Measurements from ENCODE around the gene SHLD2. TPM values are rescaled to one million over a fixed set of nuclear protein-coding genes. Genes with fewer than 3 reads are reported as not detected.
"Not testable (repeated sequence)": the region's sequence is repeated elsewhere in the genome, so short reads cannot be mapped to it uniquely, and the experiment has no call there.

Gene SHLD2
- total and polyA plus RNA-seq, 7 donors, result 7.9 to 25.7 (median 13.9) TPM

GRCh38 chr10:87163414-87163813 is 68.4 kb downstream of the SHLD2 start:
- ATAC-seq; H3K27me3 ChIP-seq (ENCODE audit: insufficient read depth in 3 of 3, low read length in 2 of 3); H3K4me1 ChIP-seq; H3K9me3 ChIP-seq; intact Hi-C loops (cut with DNase I); DNase-seq; H3K4me3 ChIP-seq; H3K36me3 ChIP-seq (ENCODE audit: insufficient read depth in 1 of 2, low read depth in 1 of 2); H3K27ac ChIP-seq: not testable (repeated sequence)
- WGBS, 3 donors, result 93 to 100% (median 98%) methylated on average over 1 of the region's 2 CpGs

DNA sequence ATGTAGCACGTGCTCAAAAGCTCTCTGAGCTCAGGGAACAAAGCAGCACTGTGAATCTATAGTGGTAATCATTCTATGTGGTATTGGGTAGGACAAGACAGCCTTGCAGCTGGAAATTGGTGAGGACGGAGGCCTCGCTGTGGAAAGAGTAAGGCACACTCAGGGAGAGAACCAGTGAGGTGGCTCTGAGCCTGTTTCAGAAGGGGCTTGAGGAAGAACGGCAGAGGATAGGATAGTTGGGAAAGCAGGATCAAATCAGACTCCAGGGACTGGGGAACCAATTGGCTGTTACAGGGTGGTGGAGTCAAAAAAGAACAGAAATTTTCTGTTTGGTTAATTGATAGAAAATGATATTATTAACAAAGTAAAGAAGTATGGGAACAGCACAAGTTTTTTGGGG is 74.9 kb downstream of the SHLD2 start:
- H3K4me3 ChIP-seq; H3K27ac ChIP-seq; H3K27me3 ChIP-seq (ENCODE audit: insufficient read depth in 3 of 3, low read length in 2 of 3); H3K4me1 ChIP-seq; ATAC-seq; intact Hi-C loops (cut with DNase I); H3K9me3 ChIP-seq; DNase-seq: not testable (repeated sequence)
- H3K36me3 ChIP-seq (ENCODE audit: insufficient read depth in 1 of 2, low read depth in 1 of 2), result peaks cover 0 to 20% of the 10 kb centered on the region in 2 donors
- 67 to 90% (median 68%) methylated on average over 3 to 4 of the region's 4 CpGs for WGBS, 3 donors

DNA sequence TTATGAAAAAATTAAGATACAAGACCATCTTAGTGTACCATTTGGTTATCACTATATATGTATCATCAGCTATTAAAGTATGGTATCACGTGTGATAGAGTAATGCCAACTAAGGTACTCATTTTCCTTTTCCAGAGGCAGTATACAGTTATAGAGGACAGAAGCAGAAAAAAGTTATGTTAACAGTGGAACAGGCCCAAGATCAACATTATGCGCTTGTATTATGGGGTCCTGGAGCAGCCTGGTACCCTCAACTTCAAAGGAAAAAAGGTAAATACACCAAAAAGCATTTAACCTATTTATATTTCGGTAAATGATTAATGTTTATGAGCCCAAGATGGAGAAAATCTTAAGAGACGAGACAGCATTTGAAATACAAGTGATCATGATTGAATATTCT is 75.7 kb downstream of the SHLD2 start:
- ATAC-seq; H3K4me1 ChIP-seq; intact Hi-C loops (cut with DNase I); H3K27ac ChIP-seq; H3K4me3 ChIP-seq; H3K9me3 ChIP-seq; H3K27me3 ChIP-seq (ENCODE audit: insufficient read depth in 3 of 3, low read length in 2 of 3); DNase-seq: not testable (repeated sequence)
- 90 to 94% (median 90%) methylated on average over 1 of the region's 4 CpGs for WGBS, 3 donors
- H3K36me3 ChIP-seq (ENCODE audit: insufficient read depth in 1 of 2, low read depth in 1 of 2), result peaks cover 0 to 20% of the 10 kb centered on the region in 2 donors

DNA sequence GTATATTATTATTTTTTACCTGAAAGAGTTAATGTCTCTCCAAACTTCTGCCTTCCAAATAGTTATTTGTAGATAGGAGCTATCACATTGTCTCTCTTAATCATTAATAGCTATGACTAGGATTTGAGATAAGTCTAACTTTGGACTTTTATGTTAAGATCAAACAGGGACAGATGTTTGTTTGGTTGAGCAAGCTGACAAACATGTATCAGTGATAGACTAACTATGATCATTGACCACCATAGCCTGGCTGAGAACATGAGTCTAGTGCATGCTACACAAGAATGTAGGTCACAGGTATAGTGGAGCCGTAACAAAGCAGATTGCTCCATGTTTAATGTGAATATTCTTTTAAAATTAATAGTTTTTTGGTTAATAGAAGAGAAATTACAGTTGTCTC is 76.7 kb downstream of the SHLD2 start:
- H3K9me3 ChIP-seq; H3K4me3 ChIP-seq; H3K4me1 ChIP-seq; H3K27me3 ChIP-seq (ENCODE audit: insufficient read depth in 3 of 3, low read length in 2 of 3); H3K27ac ChIP-seq; ATAC-seq; DNase-seq; intact Hi-C loops (cut with DNase I): not testable (repeated sequence)
- H3K36me3 ChIP-seq (ENCODE audit: insufficient read depth in 1 of 2, low read depth in 1 of 2), result peaks cover 0 to 20% of the 10 kb centered on the region in 2 donors
- WGBS, 3 donors, result 0 to 47% (median 44%) methylated on average over 1 of the region's 1 CpG

DNA sequence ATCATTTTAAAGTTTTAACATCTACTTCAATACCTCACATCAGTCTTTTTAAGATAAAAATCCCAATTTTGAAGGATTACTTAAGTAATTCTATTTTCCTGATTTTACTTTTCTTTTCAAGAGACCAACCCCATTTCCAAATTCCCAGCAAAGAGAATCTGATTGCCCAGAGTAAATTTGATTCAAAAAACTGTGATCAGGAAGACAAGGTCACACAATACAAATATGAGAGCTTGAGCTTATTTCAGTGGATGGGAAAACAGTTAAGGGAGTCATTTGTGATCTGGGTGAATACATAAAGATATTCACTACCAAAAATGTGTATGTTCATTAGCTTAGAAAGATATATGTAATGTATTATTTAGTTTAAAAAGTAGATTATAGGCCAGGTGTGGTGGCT is 77.2 kb downstream of the SHLD2 start:
- H3K4me1 ChIP-seq; ATAC-seq; H3K27me3 ChIP-seq (ENCODE audit: insufficient read depth in 3 of 3, low read length in 2 of 3); H3K27ac ChIP-seq; H3K4me3 ChIP-seq; intact Hi-C loops (cut with DNase I); H3K9me3 ChIP-seq; DNase-seq: not testable (repeated sequence)
- peaks cover 0 to 20% of the 10 kb centered on the region in 2 donors for H3K36me3 ChIP-seq (ENCODE audit: insufficient read depth in 1 of 2, low read depth in 1 of 2)

- DNase-seq; H3K4me3 ChIP-seq; ATAC-seq; H3K9me3 ChIP-seq; intact Hi-C loops (cut with DNase I); H3K36me3 ChIP-seq (ENCODE audit: insufficient read depth in 1 of 2, low read depth in 1 of 2); H3K27ac ChIP-seq; H3K4me1 ChIP-seq; H3K27me3 ChIP-seq (ENCODE audit: insufficient read depth in 3 of 3, low read length in 2 of 3): not testable (repeated sequence)
- 83 to 100% (median 96%) methylated on average over 1 to 3 of the region's 3 CpGs for WGBS, 3 donors
These were observed 82.6 kb downstream of the SHLD2 start for GRCh38 chr10:87177587-87177986.

- ATAC-seq; intact Hi-C loops (cut with DNase I); H3K4me3 ChIP-seq; DNase-seq; H3K9me3 ChIP-seq; H3K4me1 ChIP-seq; H3K27me3 ChIP-seq (ENCODE audit: insufficient read depth in 3 of 3, low read length in 2 of 3); H3K27ac ChIP-seq: not testable (repeated sequence)
- peaks cover 0 to 35% of the 10 kb centered on the region in 2 donors for H3K36me3 ChIP-seq (ENCODE audit: insufficient read depth in 1 of 2, low read depth in 1 of 2)
- 87 to 91% (median 91%) methylated on average over 6 of the region's 6 CpGs for WGBS, 3 donors
These were observed 89.4 kb downstream of the SHLD2 start for GRCh38 chr10:87184421-87184820.

DNA sequence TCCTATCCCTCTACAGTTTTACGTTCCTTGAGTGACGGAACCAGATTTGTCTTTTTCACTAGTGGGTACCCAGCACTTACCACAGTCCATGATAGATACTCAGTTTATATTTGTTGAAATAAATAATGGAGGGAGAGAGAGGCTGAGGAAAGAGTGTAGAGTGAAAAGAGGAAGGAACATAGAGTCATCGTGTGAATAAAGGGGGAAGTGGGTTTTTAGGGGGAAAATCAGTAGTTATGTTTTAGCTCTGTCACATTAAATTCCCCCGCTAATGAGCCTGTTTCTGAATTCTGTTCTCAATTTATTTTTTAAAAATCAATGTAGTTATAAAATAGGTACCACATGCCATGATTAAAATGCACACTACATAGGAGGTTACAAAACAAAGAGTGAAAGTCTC is 91.0 kb downstream of the SHLD2 start:
- H3K9me3 ChIP-seq; H3K4me1 ChIP-seq; H3K27ac ChIP-seq; H3K4me3 ChIP-seq; DNase-seq; H3K27me3 ChIP-seq (ENCODE audit: insufficient read depth in 3 of 3, low read length in 2 of 3); ATAC-seq; intact Hi-C loops (cut with DNase I): not testable (repeated sequence)
- WGBS, 3 donors, result 92 to 100% (median 96%) methylated on average over 3 to 4 of the region's 4 CpGs
- peaks cover 0 to 33% of the 10 kb centered on the region in 2 donors for H3K36me3 ChIP-seq (ENCODE audit: insufficient read depth in 1 of 2, low read depth in 1 of 2)

GRCh38 chr10:87187573-87187972 is 92.6 kb downstream of the SHLD2 start:
- H3K27ac ChIP-seq; H3K4me3 ChIP-seq; H3K27me3 ChIP-seq (ENCODE audit: insufficient read depth in 3 of 3, low read length in 2 of 3); H3K4me1 ChIP-seq; H3K9me3 ChIP-seq; intact Hi-C loops (cut with DNase I); ATAC-seq; DNase-seq: not testable (repeated sequence)
- peaks cover 0 to 33% of the 10 kb centered on the region in 2 donors for H3K36me3 ChIP-seq (ENCODE audit: insufficient read depth in 1 of 2, low read depth in 1 of 2)
- 83 to 99% (median 94%) methylated on average over 3 of the region's 3 CpGs for WGBS, 3 donors

DNA sequence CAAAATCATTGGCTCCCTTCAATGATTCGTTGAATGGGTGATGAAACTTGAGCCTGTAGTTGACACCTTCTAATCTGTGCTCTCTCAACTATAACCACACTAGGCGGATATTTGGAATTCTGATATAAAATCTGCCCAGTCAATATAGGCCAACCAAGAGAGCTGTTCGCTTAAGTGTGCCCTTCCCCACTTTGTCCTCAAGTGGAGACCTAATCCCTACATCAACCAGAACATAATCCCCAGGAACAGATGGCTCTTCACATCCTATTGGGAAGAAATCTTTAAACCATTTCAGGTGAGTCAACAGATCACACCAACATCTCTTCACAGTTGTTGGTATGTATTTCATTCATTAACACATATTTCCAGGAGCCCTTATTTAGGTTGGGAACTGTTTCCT is 96.8 kb downstream of the SHLD2 start:
- H3K4me1 ChIP-seq; H3K9me3 ChIP-seq; intact Hi-C loops (cut with DNase I); ATAC-seq; H3K27me3 ChIP-seq (ENCODE audit: insufficient read depth in 3 of 3, low read length in 2 of 3); H3K27ac ChIP-seq; DNase-seq; H3K4me3 ChIP-seq: not testable (repeated sequence)
- WGBS, 3 donors, result 83 to 94% (median 91%) methylated on average over 2 to 3 of the region's 3 CpGs
- H3K36me3 ChIP-seq (ENCODE audit: insufficient read depth in 1 of 2, low read depth in 1 of 2), result peaks cover 0 to 19% of the 10 kb centered on the region in 2 donors

DNA sequence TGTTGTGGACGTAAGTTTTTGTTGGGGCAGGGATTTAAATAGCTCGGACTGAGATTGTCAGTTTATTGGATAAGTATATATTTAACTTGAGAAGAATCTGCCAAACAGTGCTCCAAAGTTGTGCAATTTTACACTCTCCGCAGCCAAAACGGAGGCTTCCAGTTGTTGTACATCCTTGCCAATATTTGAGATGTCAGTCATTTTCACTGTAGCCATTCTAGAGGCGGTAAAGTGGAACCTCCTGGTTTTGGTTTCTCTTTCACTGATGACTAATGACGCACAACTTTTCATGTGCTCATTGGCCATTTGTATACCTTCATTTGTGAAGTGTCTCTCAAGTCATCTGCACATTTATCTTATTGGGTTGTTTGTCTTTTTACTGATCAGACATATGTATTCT is 105.9 kb downstream of the SHLD2 start:
- intact Hi-C loops (cut with DNase I); H3K27me3 ChIP-seq (ENCODE audit: insufficient read depth in 3 of 3, low read length in 2 of 3); DNase-seq; H3K9me3 ChIP-seq; H3K4me1 ChIP-seq; H3K36me3 ChIP-seq (ENCODE audit: insufficient read depth in 1 of 2, low read depth in 1 of 2): not testable (repeated sequence)
- peak overlapping the region; percentile 14 for H3K27ac ChIP-seq
- WGBS, 3 donors, result 13 to 16% (median 13%) methylated on average over 6 of the region's 6 CpGs
- peak; percentile 86 to 92 (median 90) for ATAC-seq
- H3K4me3 ChIP-seq, result peak overlapping the region; percentile 49

GRCh38 chr10:87204801-87205200 is 109.8 kb downstream of the SHLD2 start:
- H3K4me1 ChIP-seq; ATAC-seq; H3K36me3 ChIP-seq (ENCODE audit: insufficient read depth in 1 of 2, low read depth in 1 of 2); intact Hi-C loops (cut with DNase I); H3K27me3 ChIP-seq (ENCODE audit: insufficient read depth in 3 of 3, low read length in 2 of 3); DNase-seq; H3K9me3 ChIP-seq; H3K4me3 ChIP-seq; H3K27ac ChIP-seq: not testable (repeated sequence)
- 52 to 74% (median 56%) methylated on average over 2 of the region's 4 CpGs for WGBS, 3 donors

Data from psoas muscle (tissue), 8 donors.